Calu3 (cell line): Measurements from ENCODE around the gene FGG. TPM values are rescaled to one million over a fixed set of nuclear protein-coding genes. Genes with fewer than 3 reads are reported as not detected.
"Not testable (repeated sequence)": the region's sequence is repeated elsewhere in the genome, so short reads cannot be mapped to it uniquely, and the experiment has no call there.

Source experiments
- BruUV-seq: library from RNA; stranded (reverse); fragments of 400-500 nt; replicated peaks from 2 replicates; lab custom pipeline; 2021; lab: Mats Ljungman, UMichigan
- CTCF ChIA-PET: fragments of 300-600 bp; sonication (Branson Sonifier 250); formaldehyde crosslinking; loops from one replicate; lab custom pipeline; 2022; ENCODE audit warnings: antibody characterized with exemption; lab: Charles Lee
- DNase-seq: peaks from one replicate; pipeline ENCODE4 v3.0.0; 2022
- H3K27ac Mint-ChIP-seq: one replicate; pipeline ENCODE4 v1.8.0; 2022; ENCODE audit warnings: mixed read lengths; ENCODE audit not compliant: unreplicated experiment
- H3K27me3 Mint-ChIP-seq: one replicate; pipeline ENCODE4 v1.8.0; 2022; ENCODE audit warnings: mixed read lengths; ENCODE audit not compliant: unreplicated experiment
- H3K36me3 Mint-ChIP-seq: one replicate; pipeline ENCODE4 v1.8.0; 2022; ENCODE audit warnings: mild to moderate bottlenecking, moderate library complexity, mixed read lengths; ENCODE audit not compliant: insufficient read depth, unreplicated experiment
- H3K4me1 Mint-ChIP-seq: one replicate; pipeline ENCODE4 v1.8.0; 2022; ENCODE audit warnings: mild to moderate bottlenecking, low read depth, mixed read lengths; ENCODE audit not compliant: unreplicated experiment
- H3K4me3 Mint-ChIP-seq: one replicate; pipeline ENCODE4 v1.8.0; 2022; ENCODE audit warnings: mild to moderate bottlenecking, low read depth, moderate library complexity, mixed read lengths; ENCODE audit not compliant: unreplicated experiment
- H3K9me3 Mint-ChIP-seq: one replicate; pipeline ENCODE4 v1.8.0; 2022; ENCODE audit warnings: low read depth, mixed read lengths; ENCODE audit not compliant: unreplicated experiment
- CTCF ChIP-seq: fragments of 200-600 bp; IDR thresholded peaks from one replicate; pipeline ENCODE4 v1.8.0; 2022; ENCODE audit warnings: antibody characterized with exemption; ENCODE audit not compliant: unreplicated experiment
- intact Hi-C: fragments of 100-400 bp; cut with micrococcal nuclease; formaldehyde crosslinking; loops from one replicate; pipeline ENCODE4 v1.10.0; 2022; ENCODE audit not compliant: unreplicated experiment
- total RNA-seq: library from RNA; stranded (reverse); gene quantifications from 2 replicates; pipeline ENCODE4 v1.2.3, GENCODE V29; 2022

Gene FGG
- total RNA-seq, 1 experiment from 2014 or later: 0.24 TPM

- no peak for TF ChIP-seq CTCF
- Mint-ChIP-seq H3K4me3 (no peak overlapping the region), H3K9me3 (no peaks in the 10 kb centered on the region), H3K27ac (no peak overlapping the region), H3K27me3 (no peaks in the 10 kb centered on the region), H3K36me3 (no peaks in the 10 kb centered on the region), H3K4me1 (peaks cover 8% of the 10 kb centered on the region)
- CTCF ChIA-PET: interaction anchor here (1.6 kb wide), 1 partner anchor 23 kb away, joined by 8 read pairs; no protein-coding TSS in a partner anchor
- BruUV-seq: no TSS peak
- DNase-seq: no peak
- intact Hi-C loops: loop anchor here (5.0 kb wide), 1 partner anchor 34 kb away; the partner anchor contains the start of gene FGB
Observed at GRCh38 chr4:154595807-154596206, 16.6 kb downstream of the FGG start.

- H3K4me1 Mint-ChIP-seq: peaks cover 22% of the 10 kb centered on the region
- H3K27ac Mint-ChIP-seq, H3K9me3 Mint-ChIP-seq, intact Hi-C loops, H3K36me3 Mint-ChIP-seq, H3K4me3 Mint-ChIP-seq, BruUV-seq, DNase-seq, H3K27me3 Mint-ChIP-seq: not testable (repeated sequence)
- CTCF ChIA-PET: interaction anchor here (1.2 to 1.6 kb wide), 3 partner anchors 11 to 35 kb away, joined by 3 to 8 read pairs (median 3); no protein-coding TSS in a partner anchor
Observed at GRCh38 chr4:154594343-154594742, 18.1 kb downstream of the FGG start.

- H3K27ac Mint-ChIP-seq: no peak overlapping the region
- intact Hi-C loops: no loop called here
- H3K9me3 Mint-ChIP-seq: no peaks in the 10 kb centered on the region
- H3K27me3 Mint-ChIP-seq: no peaks in the 10 kb centered on the region
- no peak for TF ChIP-seq CTCF
- peaks cover 26% of the 10 kb centered on the region for H3K4me1 Mint-ChIP-seq
- no TSS peak for BruUV-seq
- CTCF ChIA-PET: interaction anchor here (1.2 to 1.3 kb wide), 2 partner anchors 10 to 34 kb away, joined by 3 read pairs; no protein-coding TSS in a partner anchor
- H3K4me3 Mint-ChIP-seq: no peak overlapping the region
- no peak for DNase-seq
- H3K36me3 Mint-ChIP-seq: no peaks in the 10 kb centered on the region
Observed at GRCh38 chr4:154593868-154594267, 18.6 kb downstream of the FGG start.

GRCh38 chr4:154591890-154592289 lies 20.6 kb downstream of the FGG start:
- CTCF ChIA-PET: no interaction called here
- no peak for DNase-seq

More at GRCh38 chr4:154591890-154592289, 20.6 kb downstream of the FGG start:
- H3K4me1 Mint-ChIP-seq: peaks cover 26% of the 10 kb centered on the region
- no peak for TF ChIP-seq CTCF
- no TSS peak for BruUV-seq
- H3K4me3 Mint-ChIP-seq: no peak overlapping the region
- no peak overlapping the region for H3K27ac Mint-ChIP-seq
- no peaks in the 10 kb centered on the region for H3K9me3 Mint-ChIP-seq
- no peaks in the 10 kb centered on the region for H3K36me3 Mint-ChIP-seq
- intact Hi-C loops: no loop called here
- no peaks in the 10 kb centered on the region for H3K27me3 Mint-ChIP-seq
